ENCODE data around the gene PRPF40B. TPM values are rescaled to one million over a fixed set of nuclear protein-coding genes. Genes with fewer than 3 reads are reported as not detected.
A peak's percentile ranks its signal among the peaks of the same experiment; 100 is the strongest.

PRPF40B gene
- total and polyA plus RNA-seq, 12 donors: 13.4 to 37.5 (median 21.6) TPM

GRCh38 chr12:49664591-49665239 lies 41.4 kb downstream of the PRPF40B start:
- intact Hi-C loops (cut with DNase I): loop anchor here in 1 of 10 donors (5.0 kb wide), 1 partner anchor 38 kb away; no protein-coding TSS in a partner anchor
- WGBS, 2 donors: 67 to 80% methylated on average over 4 of the region's 4 CpGs
- H3K27me3 ChIP-seq: no peaks in the 10 kb centered on the region
- peak overlapping the region in 1 of 10 donors; percentile 3 for H3K4me3 ChIP-seq
- DNase-seq (peak in 1 of 2 donors; percentile 60), ATAC-seq (peak; percentile 30 to 78 (median 65))
- no peaks in the 10 kb centered on the region for H3K9me3 ChIP-seq
- TF ChIP-seq, protein P1, sequence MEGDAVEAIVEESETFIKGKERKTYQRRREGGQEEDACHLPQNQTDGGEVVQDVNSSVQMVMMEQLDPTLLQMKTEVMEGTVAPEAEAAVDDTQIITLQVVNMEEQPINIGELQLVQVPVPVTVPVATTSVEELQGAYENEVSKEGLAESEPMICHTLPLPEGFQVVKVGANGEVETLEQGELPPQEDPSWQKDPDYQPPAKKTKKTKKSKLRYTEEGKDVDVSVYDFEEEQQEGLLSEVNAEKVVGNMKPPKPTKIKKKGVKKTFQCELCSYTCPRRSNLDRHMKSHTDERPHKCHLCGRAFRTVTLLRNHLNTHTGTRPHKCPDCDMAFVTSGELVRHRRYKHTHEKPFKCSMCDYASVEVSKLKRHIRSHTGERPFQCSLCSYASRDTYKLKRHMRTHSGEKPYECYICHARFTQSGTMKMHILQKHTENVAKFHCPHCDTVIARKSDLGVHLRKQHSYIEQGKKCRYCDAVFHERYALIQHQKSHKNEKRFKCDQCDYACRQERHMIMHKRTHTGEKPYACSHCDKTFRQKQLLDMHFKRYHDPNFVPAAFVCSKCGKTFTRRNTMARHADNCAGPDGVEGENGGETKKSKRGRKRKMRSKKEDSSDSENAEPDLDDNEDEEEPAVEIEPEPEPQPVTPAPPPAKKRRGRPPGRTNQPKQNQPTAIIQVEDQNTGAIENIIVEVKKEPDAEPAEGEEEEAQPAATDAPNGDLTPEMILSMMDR (IDR thresholded peaks at IDR 0.05): no peak
- peaks cover 0 to 38% (median 0%) of the 10 kb centered on the region in 9 donors for H3K36me3 ChIP-seq
- H3K27ac ChIP-seq: peak overlapping the region; percentile 74 to 97 (median 86)
- peaks cover 29 to 99% (median 73%) of the 10 kb centered on the region in 9 donors for H3K4me1 ChIP-seq

GRCh38 chr12:49665384-49665783 lies 42.0 kb downstream of the PRPF40B start:
- Histone ChIP-seq H3K4me3 (no peak overlapping the region), H3K4me1 (peaks cover 29 to 99% (median 73%) of the 10 kb centered on the region in 9 donors), H3K36me3 (peaks cover 0 to 31% (median 0%) of the 10 kb centered on the region in 9 donors), H3K27ac (peak overlapping the region; percentile 74 to 97 (median 86)), H3K9me3 (no peaks in the 10 kb centered on the region), H3K27me3 (no peaks in the 10 kb centered on the region)
- DNase-seq: no peak
- ATAC-seq: no peak
- TF ChIP-seq, protein P1 (IDR thresholded peaks at IDR 0.05): no peak
- WGBS, 2 donors: 55 to 58% methylated on average over 2 of the region's 2 CpGs
- intact Hi-C loops (cut with DNase I): no loop called here

DNA sequence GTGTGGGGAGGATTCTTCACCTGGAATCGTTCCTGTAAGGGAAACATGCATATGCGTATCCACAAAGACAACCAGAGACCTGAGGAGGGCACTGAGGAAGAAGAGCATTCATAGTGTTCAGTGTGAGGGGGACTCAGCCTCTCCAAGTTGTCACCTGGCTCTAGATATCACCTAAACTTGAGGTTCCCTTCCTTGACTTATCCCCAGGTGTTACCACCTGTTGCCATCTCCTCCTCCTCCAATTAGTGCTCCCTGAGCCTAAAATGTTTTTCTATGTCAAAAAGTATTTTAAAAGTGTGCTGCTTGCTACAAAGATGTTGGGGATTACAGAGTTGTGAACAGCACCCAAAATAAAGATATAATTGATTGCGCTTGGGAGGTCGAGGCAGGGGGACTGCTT lies 42.8 kb downstream of the PRPF40B start:
- Histone ChIP-seq H3K27me3 (no peaks in the 10 kb centered on the region), H3K36me3 (peaks cover 0 to 24% (median 0%) of the 10 kb centered on the region in 9 donors), H3K4me3 (no peak overlapping the region), H3K9me3 (no peaks in the 10 kb centered on the region), H3K27ac (peak overlapping the region in 4 of 10 donors; percentile 12 to 97 (median 88)), H3K4me1 (peaks cover 36 to 99% (median 73%) of the 10 kb centered on the region in 9 donors)
- 92 to 93% methylated on average over 4 of the region's 4 CpGs for WGBS, 2 donors
- DNase-seq (no peak), ATAC-seq (no peak)
- intact Hi-C loops (cut with DNase I): no loop called here
- TF ChIP-seq, protein P1 (IDR thresholded peaks at IDR 0.05): no peak

GRCh38 chr12:49667325-49668090 lies 44.1 kb downstream of the PRPF40B start:
- 86 to 93% methylated on average over 2 of the region's 2 CpGs for WGBS, 2 donors
- Histone ChIP-seq H3K9me3 (no peaks in the 10 kb centered on the region), H3K4me1 (peaks cover 39 to 99% (median 73%) of the 10 kb centered on the region in 9 donors), H3K27ac (peak overlapping the region in 3 of 10 donors; percentile 4 to 97 (median 23)), H3K4me3 (no peak overlapping the region), H3K36me3 (peaks cover 0 to 10% (median 0%) of the 10 kb centered on the region in 9 donors), H3K27me3 (no peaks in the 10 kb centered on the region)
- TF ChIP-seq, protein P1 (IDR thresholded peaks at IDR 0.05): no peak
- intact Hi-C loops (cut with DNase I): no loop called here
- DNase-seq (no peak), ATAC-seq (no peak)
